ENCODE data around the gene TOR2A.

DNA sequence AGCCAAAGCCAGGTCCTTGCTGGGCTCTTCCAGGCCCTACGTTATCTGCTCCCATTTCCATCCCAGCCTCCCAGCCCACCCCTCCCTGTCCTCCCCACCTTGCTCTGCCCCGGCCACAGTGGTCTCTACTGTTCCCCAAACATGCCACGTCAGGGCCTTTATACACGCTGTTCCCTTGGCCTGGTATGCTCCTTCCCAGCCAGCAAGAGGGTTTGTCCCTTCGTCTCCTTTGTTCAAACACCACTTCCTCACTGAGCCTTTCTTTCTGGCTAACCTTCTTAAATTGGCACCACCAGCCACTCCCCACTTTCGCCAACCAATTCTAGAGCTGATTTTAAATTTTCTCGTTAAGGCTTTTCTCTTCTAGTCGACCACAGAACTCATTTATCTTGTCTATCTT lies 33.6 kb upstream of the TOR2A start:
- TF ChIP-seq POLR2A (IDR thresholded peaks at IDR 0.05) = no peak
- TF ChIP-seq, protein P1, sequence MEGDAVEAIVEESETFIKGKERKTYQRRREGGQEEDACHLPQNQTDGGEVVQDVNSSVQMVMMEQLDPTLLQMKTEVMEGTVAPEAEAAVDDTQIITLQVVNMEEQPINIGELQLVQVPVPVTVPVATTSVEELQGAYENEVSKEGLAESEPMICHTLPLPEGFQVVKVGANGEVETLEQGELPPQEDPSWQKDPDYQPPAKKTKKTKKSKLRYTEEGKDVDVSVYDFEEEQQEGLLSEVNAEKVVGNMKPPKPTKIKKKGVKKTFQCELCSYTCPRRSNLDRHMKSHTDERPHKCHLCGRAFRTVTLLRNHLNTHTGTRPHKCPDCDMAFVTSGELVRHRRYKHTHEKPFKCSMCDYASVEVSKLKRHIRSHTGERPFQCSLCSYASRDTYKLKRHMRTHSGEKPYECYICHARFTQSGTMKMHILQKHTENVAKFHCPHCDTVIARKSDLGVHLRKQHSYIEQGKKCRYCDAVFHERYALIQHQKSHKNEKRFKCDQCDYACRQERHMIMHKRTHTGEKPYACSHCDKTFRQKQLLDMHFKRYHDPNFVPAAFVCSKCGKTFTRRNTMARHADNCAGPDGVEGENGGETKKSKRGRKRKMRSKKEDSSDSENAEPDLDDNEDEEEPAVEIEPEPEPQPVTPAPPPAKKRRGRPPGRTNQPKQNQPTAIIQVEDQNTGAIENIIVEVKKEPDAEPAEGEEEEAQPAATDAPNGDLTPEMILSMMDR (IDR thresholded peaks at IDR 0.05) = no peak

Data from testis (tissue), 2 donors.